Mammary epithelial cell (primary cell): ENCODE results near the gene ARMH2.

Source experiments
- EZH2 ChIP-seq: IDR thresholded peaks from 2 replicates; pipeline ENCODE4 v1.6.1; 2012; ENCODE audit warnings: low read length, inconsistent platforms, borderline replicate concordance
- TF ChIP-seq, protein P1 (sequence below), 2 donors: IDR thresholded peaks in 1 of 2; conservative IDR thresholded peaks in 1 of 2; 2 replicates each; pipeline ENCODE4 v1.5.1; 2011 to 2012; ENCODE audit warnings: inconsistent platforms in 2 of 2, low read length in 2 of 2, mild to moderate bottlenecking in 2 of 2, control low read depth in 1 of 2, low read depth in 1 of 2; ENCODE audit not compliant: insufficient read depth in 1 of 2; ENCODE audit errors: extremely low read depth in 1 of 2

DNA sequence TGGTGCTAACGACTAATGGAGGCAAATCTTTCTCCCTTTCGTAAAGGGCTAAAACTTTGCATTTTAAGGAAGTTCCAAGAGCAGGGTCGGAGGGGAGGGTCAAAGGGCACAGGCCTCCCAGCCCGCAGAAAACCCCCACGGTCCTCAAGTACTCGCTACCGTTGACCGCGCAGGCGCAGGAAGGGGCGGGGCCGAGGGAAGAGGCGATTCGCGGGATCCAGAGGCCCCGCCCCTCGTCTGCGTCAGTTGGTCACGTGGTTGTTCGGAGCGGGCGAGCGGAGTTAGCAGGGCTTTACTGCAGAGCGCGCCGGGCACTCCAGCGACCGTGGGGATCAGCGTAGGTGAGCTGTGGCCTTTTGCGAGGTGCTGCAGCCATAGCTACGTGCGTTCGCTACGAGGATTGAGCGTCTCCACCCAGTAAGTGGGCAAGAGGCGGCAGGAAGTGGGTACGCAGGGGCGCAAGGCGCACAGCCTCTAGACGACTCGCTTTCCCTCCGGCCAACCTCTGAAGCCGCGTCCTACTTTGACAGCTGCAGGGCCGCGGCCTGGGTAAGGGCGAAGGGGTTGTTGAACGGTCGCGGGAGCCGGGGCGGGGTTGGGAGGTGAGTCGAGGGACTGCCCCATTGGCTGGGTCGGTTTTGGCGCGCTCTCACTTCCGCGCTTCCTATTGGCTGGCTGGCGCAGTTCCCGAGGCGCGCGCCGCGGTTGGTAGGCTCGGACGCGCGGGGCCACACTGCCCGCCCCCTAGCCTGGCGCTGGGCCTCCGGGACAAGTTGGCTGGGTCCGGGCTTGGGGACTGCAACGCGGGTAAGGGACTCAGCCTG is 23.8 kb downstream of the ARMH2 start, which contains the start of gene GMNN:
- TF ChIP-seq, protein P1, sequence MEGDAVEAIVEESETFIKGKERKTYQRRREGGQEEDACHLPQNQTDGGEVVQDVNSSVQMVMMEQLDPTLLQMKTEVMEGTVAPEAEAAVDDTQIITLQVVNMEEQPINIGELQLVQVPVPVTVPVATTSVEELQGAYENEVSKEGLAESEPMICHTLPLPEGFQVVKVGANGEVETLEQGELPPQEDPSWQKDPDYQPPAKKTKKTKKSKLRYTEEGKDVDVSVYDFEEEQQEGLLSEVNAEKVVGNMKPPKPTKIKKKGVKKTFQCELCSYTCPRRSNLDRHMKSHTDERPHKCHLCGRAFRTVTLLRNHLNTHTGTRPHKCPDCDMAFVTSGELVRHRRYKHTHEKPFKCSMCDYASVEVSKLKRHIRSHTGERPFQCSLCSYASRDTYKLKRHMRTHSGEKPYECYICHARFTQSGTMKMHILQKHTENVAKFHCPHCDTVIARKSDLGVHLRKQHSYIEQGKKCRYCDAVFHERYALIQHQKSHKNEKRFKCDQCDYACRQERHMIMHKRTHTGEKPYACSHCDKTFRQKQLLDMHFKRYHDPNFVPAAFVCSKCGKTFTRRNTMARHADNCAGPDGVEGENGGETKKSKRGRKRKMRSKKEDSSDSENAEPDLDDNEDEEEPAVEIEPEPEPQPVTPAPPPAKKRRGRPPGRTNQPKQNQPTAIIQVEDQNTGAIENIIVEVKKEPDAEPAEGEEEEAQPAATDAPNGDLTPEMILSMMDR (conservative IDR thresholded peaks at IDR 0.05 in 1 of 2, IDR thresholded peaks at IDR 0.05 in 1 of 2; ENCODE audit: extremely low read depth in 1 of 2, insufficient read depth in 1 of 2, low read depth in 1 of 2, low read length in 2 of 2) = no peak
- TF ChIP-seq EZH2 = no peak
